ENCODE results near the gene TIAM1. TPM values are rescaled to one million over a fixed set of nuclear protein-coding genes. Genes with fewer than 3 reads are reported as not detected.

TIAM1 gene
- total RNA-seq, 1 experiment from 2014 or later: 3.7 TPM

DNA sequence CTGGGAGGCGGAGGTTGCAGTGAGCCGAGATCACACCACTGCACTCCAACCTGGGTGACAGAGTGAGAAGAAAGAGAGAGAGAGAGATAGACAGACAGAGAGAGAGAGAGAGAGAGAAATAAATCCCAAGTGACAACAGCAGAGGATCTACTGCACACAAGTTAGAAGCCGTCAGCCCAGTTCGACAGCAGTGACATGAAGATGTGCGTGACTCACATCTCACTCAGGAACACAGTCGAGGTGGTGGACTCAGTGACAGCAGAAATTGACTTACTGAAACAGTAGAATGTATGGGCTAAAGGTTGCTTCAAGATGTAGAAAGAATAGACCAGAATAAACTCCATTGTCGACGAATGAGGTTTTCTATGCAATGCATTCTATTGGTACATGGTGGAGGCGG, 228.8 kb downstream of the TIAM1 start:
- H3K4me1 ChIP-seq (ENCODE audit: control insufficient read depth, insufficient read depth, low read length): no peaks in the 10 kb centered on the region
- ATAC-seq: no peak
- H3K27me3 ChIP-seq (ENCODE audit: control insufficient read depth, insufficient read depth, low read length): no peaks in the 10 kb centered on the region
- ChIA-PET POLR2A (no interaction called here), CTCF (no interaction called here)
- intact Hi-C loops (cut with micrococcal nuclease; ENCODE audit: unreplicated experiment): no loop called here
- in situ Hi-C loops (cut with HindIII; ENCODE audit: low pct_unique_long_range_greater_than_20kb, low sequenced_read_pairs): no loop called here
- H3K27ac ChIP-seq (ENCODE audit: low read length): no peak overlapping the region
- BruUV-seq (replicated peaks): no TSS peak
- DNase-seq (ENCODE audit: low read depth, low spot score): no peak
- H3K9me3 ChIP-seq (ENCODE audit: control insufficient read depth, insufficient read depth, low read depth, low read length): no peaks in the 10 kb centered on the region
- no peaks in the 10 kb centered on the region for H3K36me3 ChIP-seq (ENCODE audit: control insufficient read depth, insufficient read depth, low read length)
- no peak overlapping the region for H3K4me3 ChIP-seq (ENCODE audit: low read depth in 2 of 2, low read length in 2 of 2)
- no peak for TF ChIP-seq SIN3A (IDR thresholded peaks at IDR 0.05; ENCODE audit: borderline replicate concordance, insufficient read depth, low read depth, low read length)
- no peak for TF ChIP-seq POLR2AphosphoS5 (IDR thresholded peaks at IDR 0.05; ENCODE audit: low read depth, low read length)
- TF ChIP-seq, protein P1, sequence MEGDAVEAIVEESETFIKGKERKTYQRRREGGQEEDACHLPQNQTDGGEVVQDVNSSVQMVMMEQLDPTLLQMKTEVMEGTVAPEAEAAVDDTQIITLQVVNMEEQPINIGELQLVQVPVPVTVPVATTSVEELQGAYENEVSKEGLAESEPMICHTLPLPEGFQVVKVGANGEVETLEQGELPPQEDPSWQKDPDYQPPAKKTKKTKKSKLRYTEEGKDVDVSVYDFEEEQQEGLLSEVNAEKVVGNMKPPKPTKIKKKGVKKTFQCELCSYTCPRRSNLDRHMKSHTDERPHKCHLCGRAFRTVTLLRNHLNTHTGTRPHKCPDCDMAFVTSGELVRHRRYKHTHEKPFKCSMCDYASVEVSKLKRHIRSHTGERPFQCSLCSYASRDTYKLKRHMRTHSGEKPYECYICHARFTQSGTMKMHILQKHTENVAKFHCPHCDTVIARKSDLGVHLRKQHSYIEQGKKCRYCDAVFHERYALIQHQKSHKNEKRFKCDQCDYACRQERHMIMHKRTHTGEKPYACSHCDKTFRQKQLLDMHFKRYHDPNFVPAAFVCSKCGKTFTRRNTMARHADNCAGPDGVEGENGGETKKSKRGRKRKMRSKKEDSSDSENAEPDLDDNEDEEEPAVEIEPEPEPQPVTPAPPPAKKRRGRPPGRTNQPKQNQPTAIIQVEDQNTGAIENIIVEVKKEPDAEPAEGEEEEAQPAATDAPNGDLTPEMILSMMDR (IDR thresholded peaks at IDR 0.05): no peak
- no peak for TF ChIP-seq TCF7L2 (IDR thresholded peaks at IDR 0.05; ENCODE audit: low read depth, low read length)
- TF ChIP-seq, protein P2, sequence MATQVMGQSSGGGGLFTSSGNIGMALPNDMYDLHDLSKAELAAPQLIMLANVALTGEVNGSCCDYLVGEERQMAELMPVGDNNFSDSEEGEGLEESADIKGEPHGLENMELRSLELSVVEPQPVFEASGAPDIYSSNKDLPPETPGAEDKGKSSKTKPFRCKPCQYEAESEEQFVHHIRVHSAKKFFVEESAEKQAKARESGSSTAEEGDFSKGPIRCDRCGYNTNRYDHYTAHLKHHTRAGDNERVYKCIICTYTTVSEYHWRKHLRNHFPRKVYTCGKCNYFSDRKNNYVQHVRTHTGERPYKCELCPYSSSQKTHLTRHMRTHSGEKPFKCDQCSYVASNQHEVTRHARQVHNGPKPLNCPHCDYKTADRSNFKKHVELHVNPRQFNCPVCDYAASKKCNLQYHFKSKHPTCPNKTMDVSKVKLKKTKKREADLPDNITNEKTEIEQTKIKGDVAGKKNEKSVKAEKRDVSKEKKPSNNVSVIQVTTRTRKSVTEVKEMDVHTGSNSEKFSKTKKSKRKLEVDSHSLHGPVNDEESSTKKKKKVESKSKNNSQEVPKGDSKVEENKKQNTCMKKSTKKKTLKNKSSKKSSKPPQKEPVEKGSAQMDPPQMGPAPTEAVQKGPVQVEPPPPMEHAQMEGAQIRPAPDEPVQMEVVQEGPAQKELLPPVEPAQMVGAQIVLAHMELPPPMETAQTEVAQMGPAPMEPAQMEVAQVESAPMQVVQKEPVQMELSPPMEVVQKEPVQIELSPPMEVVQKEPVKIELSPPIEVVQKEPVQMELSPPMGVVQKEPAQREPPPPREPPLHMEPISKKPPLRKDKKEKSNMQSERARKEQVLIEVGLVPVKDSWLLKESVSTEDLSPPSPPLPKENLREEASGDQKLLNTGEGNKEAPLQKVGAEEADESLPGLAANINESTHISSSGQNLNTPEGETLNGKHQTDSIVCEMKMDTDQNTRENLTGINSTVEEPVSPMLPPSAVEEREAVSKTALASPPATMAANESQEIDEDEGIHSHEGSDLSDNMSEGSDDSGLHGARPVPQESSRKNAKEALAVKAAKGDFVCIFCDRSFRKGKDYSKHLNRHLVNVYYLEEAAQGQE (IDR thresholded peaks at IDR 0.05; ENCODE audit: insufficient read depth in 1 of 2, low read depth in 2 of 2, low read length in 1 of 2): no peak

DNA sequence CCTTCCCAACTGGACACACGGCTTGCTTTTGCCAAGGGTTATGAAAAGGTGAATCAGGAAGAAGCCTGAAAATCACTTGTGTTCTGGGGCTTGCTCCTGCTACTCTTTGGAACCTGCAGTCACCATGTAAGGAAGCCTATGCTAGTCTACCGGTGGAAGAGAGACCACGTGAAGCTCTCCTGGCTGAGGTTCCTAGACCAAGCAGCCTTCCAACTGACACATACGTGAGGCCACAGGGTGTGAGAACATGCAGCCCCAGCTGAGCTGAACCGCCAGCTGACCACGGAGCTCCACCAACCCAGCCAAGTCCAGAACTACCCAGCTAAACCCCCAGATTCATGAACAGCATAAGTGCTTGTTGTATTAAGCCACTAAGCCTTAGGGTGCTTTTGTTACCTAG, 233.0 kb downstream of the TIAM1 start:
- BruUV-seq (replicated peaks): no TSS peak
- DNase-seq (ENCODE audit: low read depth, low spot score) (no peak), ATAC-seq (no peak)
- ChIA-PET CTCF (no interaction called here), POLR2A (interaction anchor here (0.5 kb wide), 1 partner anchor 69 kb away, joined by 3 read pairs; no protein-coding TSS in a partner anchor)
- Histone ChIP-seq H3K9me3 (ENCODE audit: control insufficient read depth, insufficient read depth, low read depth, low read length) (no peaks in the 10 kb centered on the region), H3K27me3 (ENCODE audit: control insufficient read depth, insufficient read depth, low read length) (no peaks in the 10 kb centered on the region), H3K27ac (ENCODE audit: low read length) (no peak overlapping the region), H3K36me3 (ENCODE audit: control insufficient read depth, insufficient read depth, low read length) (no peaks in the 10 kb centered on the region), H3K4me1 (ENCODE audit: control insufficient read depth, insufficient read depth, low read length) (no peaks in the 10 kb centered on the region), H3K4me3 (ENCODE audit: low read depth in 2 of 2, low read length in 2 of 2) (no peak overlapping the region)
- intact Hi-C loops (cut with micrococcal nuclease; ENCODE audit: unreplicated experiment): no loop called here
- no peak for TF ChIP-seq SIN3A (IDR thresholded peaks at IDR 0.05; ENCODE audit: borderline replicate concordance, insufficient read depth, low read depth, low read length)
- TF ChIP-seq, protein P1 (IDR thresholded peaks at IDR 0.05): no peak
- TF ChIP-seq, protein P2 (IDR thresholded peaks at IDR 0.05; ENCODE audit: insufficient read depth in 1 of 2, low read depth in 2 of 2, low read length in 1 of 2): no peak
- in situ Hi-C loops (cut with HindIII; ENCODE audit: low pct_unique_long_range_greater_than_20kb, low sequenced_read_pairs): no loop called here
